T-helper 2 cell treated with Interferon-gamma antibody and Interleukin-4, amounts not matched to agents 100 ng/mL and 5 ng/mL, for 36 hours (primary cell): ENCODE data around the gene TMEM207. TPM values are rescaled to one million over a fixed set of nuclear protein-coding genes. Genes with fewer than 3 reads are reported as not detected.

Experiments used
- intact Hi-C: fragments of 100-400 bp; cut with micrococcal nuclease; formaldehyde crosslinking; loops from one replicate; pipeline ENCODE4 v1.15.1; 2023
- total RNA-seq: library from RNA; stranded (reverse); gene quantifications from 2 replicates; pipeline ENCODE4 v1.2.3, GENCODE V29; 2022

TMEM207 gene
- total RNA-seq, 1 donor from 2014 or later = not detected

GRCh38 chr3:190387578-190388213 lies 62.0 kb downstream of the TMEM207 start, which contains the start of gene CLDN16:
TSS of gene CLDN16 (plus strand) at chr3:190388163. CDS start at chr3:190388330, 167 bp downstream.
- intact Hi-C loops = no loop called here

DNA sequence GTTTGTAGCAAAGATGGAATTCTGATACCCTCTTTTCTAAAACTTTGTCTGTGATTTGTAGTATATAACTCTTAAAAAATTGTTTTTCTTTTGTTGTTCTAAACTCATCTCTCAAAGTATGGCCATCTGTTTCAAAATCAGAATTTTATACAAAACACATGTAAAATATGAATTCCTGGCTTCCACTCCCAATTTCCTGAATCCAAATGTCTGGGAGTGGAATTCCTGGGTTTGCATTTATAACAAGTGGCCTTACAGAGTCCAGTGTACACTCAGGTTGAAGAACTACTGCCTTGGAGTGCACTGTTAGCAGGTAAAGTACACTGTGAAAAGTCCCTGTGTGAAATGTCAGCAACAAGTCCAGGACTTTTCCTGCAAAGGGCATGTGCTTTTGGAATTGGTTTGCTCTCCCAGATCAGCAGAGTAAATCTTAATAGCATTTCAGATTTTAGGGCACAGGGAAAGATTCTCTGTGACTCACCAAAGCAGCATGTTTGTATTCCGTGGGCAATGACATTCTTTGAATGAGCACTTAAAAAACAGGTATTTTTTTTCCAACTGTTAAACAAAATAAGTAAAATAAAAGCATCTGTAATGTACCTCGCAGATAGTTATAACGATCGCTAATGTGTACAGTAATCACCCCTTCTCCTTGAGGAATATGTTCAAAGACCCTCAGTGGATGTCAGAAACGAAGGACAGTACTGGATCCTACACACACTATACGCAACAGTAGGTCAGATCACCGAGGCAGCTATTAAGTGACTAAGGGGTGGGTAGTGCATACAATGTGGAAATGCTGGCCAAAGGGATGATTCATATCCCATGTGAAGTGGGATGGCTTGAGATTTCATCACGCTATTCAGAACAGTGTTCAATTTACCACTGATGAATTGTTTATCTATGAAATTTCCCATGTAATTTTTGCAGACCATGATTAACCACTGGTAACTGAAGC lies 63.7 kb downstream of the TMEM207 start:
- intact Hi-C loops = no loop called here

DNA sequence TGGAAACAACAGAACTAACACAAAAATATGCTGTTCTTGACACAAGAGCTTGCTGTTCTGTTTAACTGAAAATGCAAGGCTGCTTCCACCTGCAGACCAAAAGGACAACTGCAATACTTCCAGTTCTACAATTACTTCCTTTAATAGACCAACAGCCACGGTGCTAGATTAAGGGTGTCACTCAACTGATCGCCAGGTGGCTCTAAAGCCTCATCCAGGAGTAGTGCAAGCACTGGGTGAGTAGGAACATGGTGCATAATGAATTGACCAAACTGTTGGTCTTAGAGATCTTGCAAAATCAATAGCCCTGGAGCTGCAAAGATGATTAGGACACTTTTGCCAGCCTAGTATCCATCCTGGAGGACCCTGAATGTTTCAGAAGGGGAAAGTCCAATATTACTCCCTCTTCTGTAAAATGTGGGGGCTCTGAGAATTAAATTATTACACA lies 65.4 kb downstream of the TMEM207 start:
- intact Hi-C loops = no loop called here

GRCh38 chr3:190382082-190382481 lies 67.6 kb downstream of the TMEM207 start:
- intact Hi-C loops = no loop called here

DNA sequence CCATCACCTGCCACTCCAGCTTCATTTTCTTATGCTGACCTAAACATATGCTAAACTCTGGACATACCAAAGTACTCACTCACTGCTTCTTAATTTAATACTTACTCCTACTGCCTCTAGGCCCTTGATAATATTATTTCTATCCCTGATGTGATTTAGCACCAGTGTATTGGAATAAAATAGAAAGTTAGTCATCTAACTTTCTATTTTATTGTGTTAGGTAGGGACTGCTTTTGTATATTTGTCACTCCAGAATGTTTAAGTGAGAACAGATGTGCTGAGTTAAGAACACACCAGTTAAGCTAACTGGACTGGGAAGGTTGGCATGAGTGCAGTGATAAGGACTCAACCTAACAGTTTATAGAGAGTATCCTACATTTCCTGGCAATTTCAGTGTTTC lies 68.3 kb downstream of the TMEM207 start:
- intact Hi-C loops = no loop called here

- intact Hi-C loops = no loop called here
Observed at GRCh38 chr3:190380184-190380583, 69.5 kb downstream of the TMEM207 start.

Other genes starting within 250 kb of the TMEM207 start
- 0.39 TPM in 2 replicates for gene CLDN1, start 127.5 kb downstream of the TMEM207 start, total RNA-seq
- gene CLDN16, start 61.7 kb downstream of the TMEM207 start, total RNA-seq = not detected in 2 replicates
- gene IL1RAP, start 64.2 kb upstream of the TMEM207 start, total RNA-seq = 17.2 and 18.2 TPM in 2 replicates